Keratinocyte (primary cell): Measurements from ENCODE around the gene LAIR2. TPM values are rescaled to one million over a fixed set of nuclear protein-coding genes. Genes with fewer than 3 reads are reported as not detected.
"Not testable (repeated sequence)": the region's sequence is repeated elsewhere in the genome, so short reads cannot be mapped to it uniquely, and the experiment has no call there.

Source experiments
- DNase-seq: peaks from one replicate; pipeline ENCODE4 v3.0.0-alpha.2; 2011; ENCODE audit warnings: low read depth, missing footprints, low spot score
- FAIRE-seq: peaks from 2 replicates; lab custom pipeline; 2011; peaks lifted over from hg19 to GRCh38; lab: Jason Lieb, UNC
- H2AFZ ChIP-seq: 2 replicates; pipeline ENCODE4 v1.6.0; 2012; ENCODE audit warnings: low read length, control low read depth, inconsistent platforms; ENCODE audit not compliant: control insufficient read depth
- H3K27ac ChIP-seq: 2 replicates; pipeline ENCODE4 v1.5.1; 2011; ENCODE audit warnings: low read length; ENCODE audit not compliant: control insufficient read depth, insufficient read depth
- H3K27me3 ChIP-seq: 3 replicates; pipeline ENCODE4 v1.6.0; 2011; ENCODE audit warnings: low read length; ENCODE audit not compliant: control insufficient read depth, insufficient read depth; ENCODE audit errors: extremely low read depth
- H3K36me3 ChIP-seq, 2 experiments: 2 replicates in 1 of 2; 3 replicates in 1 of 2; pipeline ENCODE4 v1.5.1; 2011; ENCODE audit warnings: low read length in 2 of 2, mild to moderate bottlenecking in 1 of 2; ENCODE audit not compliant: control insufficient read depth in 2 of 2, insufficient read depth in 2 of 2; ENCODE audit errors: extremely low read depth in 1 of 2
- H3K4me1 ChIP-seq: 3 replicates; pipeline ENCODE4 v1.5.1; 2011; ENCODE audit warnings: low read length; ENCODE audit not compliant: control insufficient read depth, insufficient read depth; ENCODE audit errors: extremely low read depth
- H3K4me2 ChIP-seq: 3 replicates; pipeline ENCODE4 v1.6.0; 2011; ENCODE audit warnings: low read depth, low read length; ENCODE audit not compliant: control insufficient read depth, insufficient read depth; ENCODE audit errors: extremely low read depth
- H3K4me3 ChIP-seq, 3 experiments: fragments of 200-600 bp in 1 of 3; sonication (generic) in 1 of 3; 2 replicates in 2 of 3; 3 replicates in 1 of 3; pipeline ENCODE4 v1.5.1; 2011 to 2016; ENCODE audit warnings: low read length in 3 of 3, mild to moderate bottlenecking in 3 of 3, control low read depth in 2 of 3, inconsistent platforms in 1 of 3, low read depth in 1 of 3, mixed read lengths in 1 of 3, mixed run types in 1 of 3, moderate library complexity in 1 of 3; ENCODE audit not compliant: control insufficient read depth in 2 of 3, insufficient read depth in 2 of 3; ENCODE audit errors: extremely low read depth in 1 of 3
- H3K79me2 ChIP-seq: 2 replicates; pipeline ENCODE4 v1.6.0; 2012; ENCODE audit warnings: low read length; ENCODE audit not compliant: control insufficient read depth, insufficient read depth
- H3K9ac ChIP-seq: 3 replicates; pipeline ENCODE4 v1.6.0; 2011; ENCODE audit warnings: low read length; ENCODE audit not compliant: control insufficient read depth, insufficient read depth; ENCODE audit errors: extremely low read depth
- H3K9me1 ChIP-seq: 3 replicates; pipeline ENCODE4 v1.6.0; 2011; ENCODE audit warnings: low read length; ENCODE audit not compliant: control insufficient read depth, insufficient read depth; ENCODE audit errors: extremely low read depth
- H3K9me3 ChIP-seq: 2 replicates; pipeline ENCODE4 v1.5.1; 2012; ENCODE audit warnings: low read depth, low read length; ENCODE audit not compliant: control insufficient read depth
- H4K20me1 ChIP-seq: 3 replicates; pipeline ENCODE4 v1.6.0; 2011; ENCODE audit warnings: low read length; ENCODE audit not compliant: control insufficient read depth, insufficient read depth; ENCODE audit errors: extremely low read depth
- CTCF ChIP-seq, 3 experiments: IDR thresholded peaks in 1 of 3; conservative IDR thresholded peaks in 1 of 3; optimal IDR thresholded peaks in 1 of 3; 2 replicates in 2 of 3; 3 replicates in 1 of 3; pipeline versions ENCODE3 to v1.5.1; 2011; ENCODE audit warnings: low read length in 3 of 3, mild to moderate bottlenecking in 3 of 3, moderate library complexity in 2 of 3, control low read depth in 1 of 3, inconsistent platforms in 1 of 3; ENCODE audit not compliant: insufficient read depth in 2 of 3; ENCODE audit errors: extremely low read depth in 1 of 3
- EZH2 ChIP-seq: IDR thresholded peaks from one replicate; pipeline ENCODE4 v1.6.1; 2012; ENCODE audit warnings: inconsistent platforms, mild to moderate bottlenecking, low read length, moderate library complexity
- dilution Hi-C: fragments of 300-500 bp; cut with MboI; formaldehyde crosslinking; loops from one replicate; pipeline ENCODE4 v1.7.0; 2020; ENCODE audit warnings: low sequenced_read_pairs; ENCODE audit not compliant: extremely low pct_ligation_motif_present
- polyA plus RNA-seq, 5 experiments: library from polyadenylated mRNA; depleted of rRNA in 3 of 5; stranded (reverse) in 3 of 5; stranded (forward) in 1 of 5; unstranded in 1 of 5; fragments of >200 nt; gene quantifications; 1 replicate in 1 of 5; 2 replicates in 3 of 5; 3 replicates in 1 of 5; pipeline versions ENCODE4 v1.2.1 to v1.2.3, GENCODE V29; 2011 to 2012; ENCODE audit warnings: missing spikeins in 2 of 5, low read depth in 1 of 5, low replicate concordance in 1 of 5

The LAIR2 gene
- polyA plus RNA-seq, 1 donor (not counting 4 experiments of a cell fraction or from before 2014, with no cell fraction given): not detected

- dilution Hi-C loops: no loop called here
These were observed 8.6 kb upstream of the LAIR2 start for GRCh38 chr19:54493967-54494585.

GRCh38 chr19:54495284-54495683 lies 7.3 kb upstream of the LAIR2 start:
- H3K9me1 ChIP-seq, H3K4me1 ChIP-seq, H3K27me3 ChIP-seq, dilution Hi-C loops, H4K20me1 ChIP-seq, H2AFZ ChIP-seq, H3K27ac ChIP-seq, DNase-seq, FAIRE-seq, H3K9me3 ChIP-seq, H3K9ac ChIP-seq, H3K36me3 ChIP-seq, H3K4me2 ChIP-seq, H3K79me2 ChIP-seq, H3K4me3 ChIP-seq: not testable (repeated sequence)

More at GRCh38 chr19:54493967-54494585, 8.6 kb upstream of the LAIR2 start:
- H3K27me3 ChIP-seq: no peaks in the 10 kb centered on the region
- H3K4me2 ChIP-seq: no peak overlapping the region
- FAIRE-seq (no peak), DNase-seq (no peak)
- H3K4me1 ChIP-seq: no peaks in the 10 kb centered on the region
- no peaks in the 10 kb centered on the region for H3K36me3 ChIP-seq
- no peak overlapping the region for H3K9ac ChIP-seq
- no peaks in the 10 kb centered on the region for H4K20me1 ChIP-seq
- no peaks in the 10 kb centered on the region for H3K79me2 ChIP-seq
- H3K9me1 ChIP-seq: no peaks in the 10 kb centered on the region
- TF ChIP-seq CTCF (optimal IDR thresholded peaks at IDR 0.05 in 1 of 3, IDR thresholded peaks at IDR 0.05 in 1 of 3, conservative IDR thresholded peaks at IDR 0.05 in 1 of 3; ENCODE audit: extremely low read depth in 1 of 3, insufficient read depth in 2 of 3, low read length in 3 of 3) (no peak), EZH2 (no peak)
- H3K27ac ChIP-seq: no peak overlapping the region
- H3K4me3 ChIP-seq: no peak overlapping the region
- H2AFZ ChIP-seq: no peak overlapping the region
- H3K9me3 ChIP-seq: peaks cover 5% of the 10 kb centered on the region

- H3K9me3 ChIP-seq, dilution Hi-C loops, H4K20me1 ChIP-seq, H3K36me3 ChIP-seq, H3K79me2 ChIP-seq, H3K9me1 ChIP-seq, H3K27ac ChIP-seq, H3K27me3 ChIP-seq, H3K4me3 ChIP-seq, H3K9ac ChIP-seq, H3K4me2 ChIP-seq, FAIRE-seq, H3K4me1 ChIP-seq, DNase-seq, H2AFZ ChIP-seq: not testable (repeated sequence)
These were observed 4.7 kb upstream of the LAIR2 start for GRCh38 chr19:54497747-54498450.

GRCh38 chr19:54498451-54498772 lies 4.2 kb upstream of the LAIR2 start:
- dilution Hi-C loops, H3K9me3 ChIP-seq, H3K36me3 ChIP-seq, H3K4me2 ChIP-seq, DNase-seq, H2AFZ ChIP-seq, H3K9me1 ChIP-seq, H4K20me1 ChIP-seq, H3K27ac ChIP-seq, H3K4me1 ChIP-seq, H3K27me3 ChIP-seq, H3K79me2 ChIP-seq, H3K4me3 ChIP-seq, H3K9ac ChIP-seq, FAIRE-seq: not testable (repeated sequence)
